ENCODE measurements around the gene SNCA.

Gene SNCA

DNA sequence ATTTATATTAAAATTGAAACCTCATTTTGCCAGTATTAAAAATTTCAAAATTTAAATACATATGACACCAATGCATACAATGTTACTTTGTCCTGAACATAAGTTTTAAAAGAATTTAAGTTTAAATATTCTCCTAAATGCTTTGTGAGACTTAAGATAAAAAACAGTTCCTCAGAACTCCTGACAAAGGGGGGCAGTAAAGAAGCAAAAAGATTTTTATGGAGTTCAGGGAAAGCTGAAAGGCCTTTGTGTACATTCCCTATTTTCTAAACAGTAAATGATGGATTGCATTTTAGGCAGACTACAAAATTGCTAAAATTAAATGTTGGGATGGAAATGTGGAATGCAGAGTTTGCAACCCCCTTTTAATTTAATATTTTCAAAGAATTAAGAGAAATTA lies 81.7 kb downstream of the SNCA start:
- Histone ChIP-seq H3K4me1 (ENCODE audit: control insufficient read depth, insufficient read depth, low read length) (peaks cover 9% of the 10 kb centered on the region), H3K27ac (ENCODE audit: low read length) (no peak overlapping the region), H3K9me3 (ENCODE audit: control insufficient read depth in 2 of 2, low read length in 2 of 2) (no peaks in the 10 kb centered on the region), H3K4me3 (ENCODE audit: low read length in 2 of 2) (no peak overlapping the region), H3K36me3 (ENCODE audit: control insufficient read depth in 2 of 2, insufficient read depth in 2 of 2, low read length in 2 of 2) (no peaks in the 10 kb centered on the region), H3K9ac (ENCODE audit: low read length in 2 of 2) (no peak overlapping the region), H3K27me3 (ENCODE audit: control insufficient read depth in 1 of 2, insufficient read depth in 2 of 2, low read length in 2 of 2) (no peaks in the 10 kb centered on the region)

- H3K27me3 ChIP-seq (ENCODE audit: control insufficient read depth in 1 of 2, insufficient read depth in 2 of 2, low read length in 2 of 2): no peaks in the 10 kb centered on the region
- no peak overlapping the region for H3K27ac ChIP-seq (ENCODE audit: low read length)
- H3K4me1 ChIP-seq (ENCODE audit: control insufficient read depth, insufficient read depth, low read length): peaks cover 9% of the 10 kb centered on the region
- H3K36me3 ChIP-seq (ENCODE audit: control insufficient read depth in 2 of 2, insufficient read depth in 2 of 2, low read length in 2 of 2): no peaks in the 10 kb centered on the region
- H3K4me3 ChIP-seq (ENCODE audit: low read length in 2 of 2): no peak overlapping the region
- no peak overlapping the region for H3K9ac ChIP-seq (ENCODE audit: low read length in 2 of 2)
- no peaks in the 10 kb centered on the region for H3K9me3 ChIP-seq (ENCODE audit: control insufficient read depth in 2 of 2, low read length in 2 of 2)
These were observed 82.4 kb downstream of the SNCA start for GRCh38 chr4:89754531-89754930.

DNA sequence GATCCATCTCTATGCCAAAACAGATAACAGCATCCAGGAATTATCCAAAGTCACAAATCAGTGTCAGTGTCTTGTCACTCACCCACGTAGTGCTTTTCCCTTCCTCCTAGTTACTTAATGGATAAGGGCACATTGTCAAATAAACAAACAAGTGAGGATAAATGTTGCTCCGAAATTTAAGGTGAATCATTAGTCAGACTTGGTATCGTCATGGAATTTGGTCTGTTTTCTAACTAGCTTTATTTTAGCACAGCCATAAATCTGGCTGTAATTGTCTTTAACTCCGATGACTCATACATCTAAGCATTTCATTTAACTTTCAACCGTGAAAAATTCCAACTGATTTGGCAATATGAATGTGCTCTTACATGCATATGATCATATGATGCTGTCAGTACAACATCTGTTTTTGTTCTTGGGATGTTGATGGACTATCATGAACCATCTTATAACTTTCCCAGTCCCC lies 83.3 kb downstream of the SNCA start:
- peak overlapping the region; percentile 20 for H3K27ac ChIP-seq (ENCODE audit: low read length)
- no peak overlapping the region for H3K4me3 ChIP-seq (ENCODE audit: low read length in 2 of 2)
- H3K36me3 ChIP-seq (ENCODE audit: control insufficient read depth in 2 of 2, insufficient read depth in 2 of 2, low read length in 2 of 2): no peaks in the 10 kb centered on the region
- no peaks in the 10 kb centered on the region for H3K27me3 ChIP-seq (ENCODE audit: control insufficient read depth in 1 of 2, insufficient read depth in 2 of 2, low read length in 2 of 2)
- H3K4me1 ChIP-seq (ENCODE audit: control insufficient read depth, insufficient read depth, low read length): peaks cover 9% of the 10 kb centered on the region
- no peak overlapping the region for H3K9ac ChIP-seq (ENCODE audit: low read length in 2 of 2)
- H3K9me3 ChIP-seq (ENCODE audit: control insufficient read depth in 2 of 2, low read length in 2 of 2): no peaks in the 10 kb centered on the region

- H3K9ac ChIP-seq (ENCODE audit: low read length in 2 of 2): no peak overlapping the region
- no peak overlapping the region for H3K4me3 ChIP-seq (ENCODE audit: low read length in 2 of 2)
- H3K4me1 ChIP-seq (ENCODE audit: control insufficient read depth, insufficient read depth, low read length): peaks cover 9% of the 10 kb centered on the region
- H3K27ac ChIP-seq (ENCODE audit: low read length): peak overlapping the region; percentile 20
- H3K9me3 ChIP-seq (ENCODE audit: control insufficient read depth in 2 of 2, low read length in 2 of 2): no peaks in the 10 kb centered on the region
- H3K27me3 ChIP-seq (ENCODE audit: control insufficient read depth in 1 of 2, insufficient read depth in 2 of 2, low read length in 2 of 2): no peaks in the 10 kb centered on the region
- H3K36me3 ChIP-seq (ENCODE audit: control insufficient read depth in 2 of 2, insufficient read depth in 2 of 2, low read length in 2 of 2): no peaks in the 10 kb centered on the region
These were observed 83.9 kb downstream of the SNCA start for GRCh38 chr4:89752932-89753598.

DNA sequence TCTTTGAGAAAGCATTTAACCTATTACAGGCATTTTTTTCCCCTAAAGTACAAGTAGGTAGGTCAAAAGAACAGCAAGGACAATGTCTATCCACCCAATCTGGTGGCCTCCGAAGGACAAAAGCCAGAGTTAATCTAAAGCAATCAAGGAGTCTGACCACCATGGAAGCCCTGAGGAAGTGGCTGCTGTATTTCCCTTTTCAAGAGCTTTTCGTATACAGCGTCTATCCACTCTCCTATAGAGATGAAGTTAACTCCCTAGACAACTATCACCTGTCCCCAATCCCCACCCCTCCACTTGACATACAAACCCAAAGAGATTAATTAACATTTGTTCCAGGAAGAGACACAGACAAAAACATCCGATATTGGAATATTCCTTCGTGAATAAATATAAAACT lies 85.5 kb downstream of the SNCA start:
- Histone ChIP-seq H3K9me3 (ENCODE audit: control insufficient read depth in 2 of 2, low read length in 2 of 2) (no peaks in the 10 kb centered on the region), H3K36me3 (ENCODE audit: control insufficient read depth in 2 of 2, insufficient read depth in 2 of 2, low read length in 2 of 2) (no peaks in the 10 kb centered on the region), H3K27ac (ENCODE audit: low read length) (no peak overlapping the region), H3K9ac (ENCODE audit: low read length in 2 of 2) (no peak overlapping the region), H3K4me1 (ENCODE audit: control insufficient read depth, insufficient read depth, low read length) (peaks cover 9% of the 10 kb centered on the region), H3K4me3 (ENCODE audit: low read length in 2 of 2) (no peak overlapping the region), H3K27me3 (ENCODE audit: control insufficient read depth in 1 of 2, insufficient read depth in 2 of 2, low read length in 2 of 2) (no peaks in the 10 kb centered on the region)

DNA sequence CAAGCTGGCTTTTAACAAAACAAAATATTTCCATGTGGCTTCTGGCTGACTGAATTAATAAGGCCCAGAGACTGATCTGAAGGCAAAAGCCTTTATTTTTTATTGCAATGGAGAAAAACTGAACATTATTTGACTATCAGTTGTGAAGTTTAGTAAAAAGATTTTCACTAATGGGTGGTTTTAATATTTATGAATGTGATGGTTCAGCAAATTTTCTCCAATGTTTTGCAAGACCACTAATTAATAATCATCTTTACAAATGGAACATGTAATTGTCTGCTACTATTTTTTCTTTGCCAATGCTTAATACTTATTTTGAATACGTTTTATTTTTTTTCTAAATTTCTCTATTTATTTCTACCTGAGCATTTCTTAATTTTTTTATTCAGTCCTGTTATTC lies 90.6 kb downstream of the SNCA start:
- no peak overlapping the region for H3K27ac ChIP-seq (ENCODE audit: low read length)
- H3K4me1 ChIP-seq (ENCODE audit: control insufficient read depth, insufficient read depth, low read length): no peaks in the 10 kb centered on the region
- no peaks in the 10 kb centered on the region for H3K36me3 ChIP-seq (ENCODE audit: control insufficient read depth in 2 of 2, insufficient read depth in 2 of 2, low read length in 2 of 2)
- H3K9me3 ChIP-seq (ENCODE audit: control insufficient read depth in 2 of 2, low read length in 2 of 2): no peaks in the 10 kb centered on the region
- no peak overlapping the region for H3K9ac ChIP-seq (ENCODE audit: low read length in 2 of 2)
- H3K4me3 ChIP-seq (ENCODE audit: low read length in 2 of 2): no peak overlapping the region
- H3K27me3 ChIP-seq (ENCODE audit: control insufficient read depth in 1 of 2, insufficient read depth in 2 of 2, low read length in 2 of 2): no peaks in the 10 kb centered on the region

- Histone ChIP-seq H3K9ac (ENCODE audit: low read length in 2 of 2) (no peak overlapping the region), H3K9me3 (ENCODE audit: control insufficient read depth in 2 of 2, low read length in 2 of 2) (no peaks in the 10 kb centered on the region), H3K4me3 (ENCODE audit: low read length in 2 of 2) (no peak overlapping the region), H3K36me3 (ENCODE audit: control insufficient read depth in 2 of 2, insufficient read depth in 2 of 2, low read length in 2 of 2) (no peaks in the 10 kb centered on the region), H3K4me1 (ENCODE audit: control insufficient read depth, insufficient read depth, low read length) (no peaks in the 10 kb centered on the region), H3K27ac (ENCODE audit: low read length) (no peak overlapping the region), H3K27me3 (ENCODE audit: control insufficient read depth in 1 of 2, insufficient read depth in 2 of 2, low read length in 2 of 2) (no peaks in the 10 kb centered on the region)
These were observed 91.3 kb downstream of the SNCA start for GRCh38 chr4:89745708-89746107.

- H3K4me1 ChIP-seq (ENCODE audit: control insufficient read depth, insufficient read depth, low read length): no peaks in the 10 kb centered on the region
- H3K27me3 ChIP-seq (ENCODE audit: control insufficient read depth in 1 of 2, insufficient read depth in 2 of 2, low read length in 2 of 2): no peaks in the 10 kb centered on the region
- H3K9me3 ChIP-seq (ENCODE audit: control insufficient read depth in 2 of 2, low read length in 2 of 2): no peaks in the 10 kb centered on the region
- H3K36me3 ChIP-seq (ENCODE audit: control insufficient read depth in 2 of 2, insufficient read depth in 2 of 2, low read length in 2 of 2): no peaks in the 10 kb centered on the region
- no peak overlapping the region for H3K4me3 ChIP-seq (ENCODE audit: low read length in 2 of 2)
- H3K27ac ChIP-seq (ENCODE audit: low read length): no peak overlapping the region
- H3K9ac ChIP-seq (ENCODE audit: low read length in 2 of 2): no peak overlapping the region
These were observed 92.0 kb downstream of the SNCA start for GRCh38 chr4:89744914-89745313.

DNA sequence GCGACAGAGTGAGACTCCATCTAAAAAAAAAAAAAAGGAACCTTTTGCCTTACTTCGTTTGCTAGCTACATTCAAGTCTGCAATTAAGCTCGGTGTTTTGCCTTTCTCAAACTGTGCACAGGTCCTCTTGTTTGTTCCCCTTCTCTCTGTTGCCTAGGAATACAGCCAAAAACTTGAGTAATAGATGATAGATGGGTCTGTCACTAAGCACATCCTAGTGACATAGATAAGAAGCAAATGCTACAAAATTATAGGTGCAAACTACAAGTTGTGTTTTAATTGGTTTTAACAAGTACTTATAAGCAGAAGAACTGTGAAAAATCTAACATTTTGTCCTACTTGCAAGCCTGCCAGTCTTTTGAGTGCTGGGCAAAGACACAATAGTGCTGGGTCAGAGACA lies 95.2 kb downstream of the SNCA start:
- H3K36me3 ChIP-seq (ENCODE audit: control insufficient read depth in 2 of 2, insufficient read depth in 2 of 2, low read length in 2 of 2): no peaks in the 10 kb centered on the region
- H3K27me3 ChIP-seq (ENCODE audit: control insufficient read depth in 1 of 2, insufficient read depth in 2 of 2, low read length in 2 of 2): no peaks in the 10 kb centered on the region
- no peaks in the 10 kb centered on the region for H3K9me3 ChIP-seq (ENCODE audit: control insufficient read depth in 2 of 2, low read length in 2 of 2)
- no peak overlapping the region for H3K9ac ChIP-seq (ENCODE audit: low read length in 2 of 2)
- no peaks in the 10 kb centered on the region for H3K4me1 ChIP-seq (ENCODE audit: control insufficient read depth, insufficient read depth, low read length)
- H3K4me3 ChIP-seq (ENCODE audit: low read length in 2 of 2): no peak overlapping the region
- H3K27ac ChIP-seq (ENCODE audit: low read length): no peak overlapping the region

GRCh38 chr4:89739311-89739988 lies 97.5 kb downstream of the SNCA start:
- no peak overlapping the region for H3K9ac ChIP-seq (ENCODE audit: low read length in 2 of 2)
- no peak overlapping the region for H3K4me3 ChIP-seq (ENCODE audit: low read length in 2 of 2)
- no peaks in the 10 kb centered on the region for H3K36me3 ChIP-seq (ENCODE audit: control insufficient read depth in 2 of 2, insufficient read depth in 2 of 2, low read length in 2 of 2)

GRCh38 chr4:89737888-89738287 lies 99.1 kb downstream of the SNCA start:
- Histone ChIP-seq H3K36me3 (ENCODE audit: control insufficient read depth in 2 of 2, insufficient read depth in 2 of 2, low read length in 2 of 2) (no peaks in the 10 kb centered on the region), H3K4me3 (ENCODE audit: low read length in 2 of 2) (no peak overlapping the region), H3K9me3 (ENCODE audit: control insufficient read depth in 2 of 2, low read length in 2 of 2) (no peaks in the 10 kb centered on the region), H3K27ac (ENCODE audit: low read length) (no peak overlapping the region), H3K27me3 (ENCODE audit: control insufficient read depth in 1 of 2, insufficient read depth in 2 of 2, low read length in 2 of 2) (no peaks in the 10 kb centered on the region), H3K4me1 (ENCODE audit: control insufficient read depth, insufficient read depth, low read length) (no peaks in the 10 kb centered on the region), H3K9ac (ENCODE audit: low read length in 2 of 2) (no peak overlapping the region)

More at GRCh38 chr4:89739311-89739988, 97.5 kb downstream of the SNCA start:
- Histone ChIP-seq H3K9me3 (ENCODE audit: control insufficient read depth in 2 of 2, low read length in 2 of 2) (no peaks in the 10 kb centered on the region), H3K4me1 (ENCODE audit: control insufficient read depth, insufficient read depth, low read length) (no peaks in the 10 kb centered on the region), H3K27ac (ENCODE audit: low read length) (no peak overlapping the region), H3K27me3 (ENCODE audit: control insufficient read depth in 1 of 2, insufficient read depth in 2 of 2, low read length in 2 of 2) (no peaks in the 10 kb centered on the region)
